Measurements from ENCODE around the gene KCNH8. TPM values are rescaled to one million over a fixed set of nuclear protein-coding genes. Genes with fewer than 3 reads are reported as not detected.
"Not testable (repeated sequence)": the region's sequence is repeated elsewhere in the genome, so short reads cannot be mapped to it uniquely, and the experiment has no call there.

The KCNH8 gene
- total RNA-seq, 1 experiment from 2014 or later, result 0.12 TPM

- CTCF ChIA-PET, result no interaction called here
- H3K4me1 ChIP-seq (ENCODE audit: control insufficient read depth in 1 of 2, insufficient read depth in 2 of 2, low read length in 2 of 2), result no peaks in the 10 kb centered on the region
Observed at GRCh38 chr3:19228167-19228566, 79.9 kb downstream of the KCNH8 start.

GRCh38 chr3:19229086-19229485 lies 80.8 kb downstream of the KCNH8 start:
- H3K27ac ChIP-seq (ENCODE audit: low read depth, low read length), result no peak overlapping the region
- H3K4me2 ChIP-seq (ENCODE audit: low read length), result no peak overlapping the region
- no TSS peak for BruUV-seq (replicated peaks)
- no peaks in the 10 kb centered on the region for H3K4me1 ChIP-seq (ENCODE audit: control insufficient read depth in 1 of 2, insufficient read depth in 2 of 2, low read length in 2 of 2)
- no peaks in the 10 kb centered on the region for H3K9me2 ChIP-seq (ENCODE audit: insufficient read depth)
- ChIA-PET RAD21 (ENCODE audit: low non-redundant PET in 1 of 2, low total read pairs in 2 of 2, uncharacterized antibody in 2 of 2, unreplicated experiment in 2 of 2) (no interaction called here), CTCF (no interaction called here), POLR2A (no interaction called here)
- H3K27me3 ChIP-seq (ENCODE audit: insufficient read depth, low read length), result no peaks in the 10 kb centered on the region
- H3K36me3 ChIP-seq (ENCODE audit: control insufficient read depth in 1 of 2, insufficient read depth in 2 of 2, low read length in 2 of 2), result no peaks in the 10 kb centered on the region
- TF ChIP-seq CBX3 (IDR thresholded peaks at IDR 0.05; ENCODE audit: low read depth), result no peak
- 0 out of 6 replicates have a peak, but pooled peaks of 1 of the 3 experiments have one; percentile 11 for TF ChIP-seq CTCF (IDR thresholded peaks at IDR 0.05 in 2 of 3, conservative IDR thresholded peaks at IDR 0.05 in 1 of 3; ENCODE audit: borderline replicate concordance in 1 of 3, insufficient read depth in 1 of 3, low read depth in 2 of 3, low read length in 2 of 3)
- TF ChIP-seq RAD21 (IDR thresholded peaks at IDR 0.05; ENCODE audit: low read depth), result no peak
- no peaks in the 10 kb centered on the region for H3K79me2 ChIP-seq (ENCODE audit: insufficient read depth, low read length)
- no peak for DNase-seq (ENCODE audit: low read depth, low spot score)
- H3K9ac ChIP-seq (ENCODE audit: low read length), result no peak overlapping the region
- intact Hi-C loops (cut with micrococcal nuclease), result no loop called here
- H3K9me3 ChIP-seq (ENCODE audit: control insufficient read depth in 1 of 2, insufficient read depth in 1 of 2, low read depth in 1 of 2, low read length in 2 of 2), result peaks cover 0 to 8% of the 10 kb centered on the region in 2 experiments; a peak in 2 of 4 replicates
- ATAC-seq, result no peak
- H2AFZ ChIP-seq (ENCODE audit: low read depth, low read length, poor library complexity, severe bottlenecking), result no peak overlapping the region
- no peak overlapping the region for H3K4me3 ChIP-seq (replicated peaks in 1 of 2; ENCODE audit: low read depth in 1 of 2, low read length in 2 of 2)
- no peaks in the 10 kb centered on the region for H4K20me1 ChIP-seq (ENCODE audit: insufficient read depth)

More at GRCh38 chr3:19228167-19228566, 79.9 kb downstream of the KCNH8 start:
- TF ChIP-seq RAD21 (IDR thresholded peaks at IDR 0.05; ENCODE audit: low read depth) (no peak), ELF1 (IDR thresholded peaks at IDR 0.05; ENCODE audit: borderline replicate concordance, low read depth) (no peak), SRF (IDR thresholded peaks at IDR 0.05; ENCODE audit: low read depth) (no peak)
- TF ChIP-seq, protein P1, sequence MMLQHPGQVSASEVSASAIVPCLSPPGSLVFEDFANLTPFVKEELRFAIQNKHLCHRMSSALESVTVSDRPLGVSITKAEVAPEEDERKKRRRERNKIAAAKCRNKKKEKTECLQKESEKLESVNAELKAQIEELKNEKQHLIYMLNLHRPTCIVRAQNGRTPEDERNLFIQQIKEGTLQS (IDR thresholded peaks at IDR 0.05), result no peak
- no TSS peak for BruUV-seq (replicated peaks)
- Histone ChIP-seq H4K20me1 (ENCODE audit: insufficient read depth) (no peaks in the 10 kb centered on the region), H3K27ac (ENCODE audit: low read depth, low read length) (no peak overlapping the region), H3K4me2 (ENCODE audit: low read length) (no peak overlapping the region), H2AFZ (ENCODE audit: low read depth, low read length, poor library complexity, severe bottlenecking) (no peak overlapping the region), H3K27me3 (ENCODE audit: insufficient read depth, low read length) (no peaks in the 10 kb centered on the region), H3K9ac (ENCODE audit: low read length) (no peak overlapping the region), H3K36me3 (ENCODE audit: control insufficient read depth in 1 of 2, insufficient read depth in 2 of 2, low read length in 2 of 2) (no peaks in the 10 kb centered on the region), H3K9me3 (ENCODE audit: control insufficient read depth in 1 of 2, insufficient read depth in 1 of 2, low read depth in 1 of 2, low read length in 2 of 2) (peaks cover 0 to 8% of the 10 kb centered on the region in 2 experiments; a peak in 1 of 4 replicates), H3K79me2 (ENCODE audit: insufficient read depth, low read length) (no peaks in the 10 kb centered on the region), H3K4me3 (replicated peaks in 1 of 2; ENCODE audit: low read depth in 1 of 2, low read length in 2 of 2) (no peak overlapping the region), H3K9me2 (ENCODE audit: insufficient read depth) (no peaks in the 10 kb centered on the region)
- ATAC-seq (no peak), DNase-seq (ENCODE audit: low read depth, low spot score) (no peak)
- ChIA-PET POLR2A (no interaction called here), RAD21 (ENCODE audit: low non-redundant PET in 1 of 2, low total read pairs in 2 of 2, uncharacterized antibody in 2 of 2, unreplicated experiment in 2 of 2) (no interaction called here)
- intact Hi-C loops (cut with micrococcal nuclease), result no loop called here

GRCh38 chr3:19229881-19230280 lies 81.6 kb downstream of the KCNH8 start:
- RAD21 ChIA-PET (ENCODE audit: low non-redundant PET in 1 of 2, low total read pairs in 2 of 2, uncharacterized antibody in 2 of 2, unreplicated experiment in 2 of 2); BruUV-seq (replicated peaks); H3K4me1 ChIP-seq (ENCODE audit: control insufficient read depth in 1 of 2, insufficient read depth in 2 of 2, low read length in 2 of 2); H3K9me2 ChIP-seq (ENCODE audit: insufficient read depth); H3K27me3 ChIP-seq (ENCODE audit: insufficient read depth, low read length); H3K4me3 ChIP-seq (replicated peaks in 1 of 2; ENCODE audit: low read depth in 1 of 2, low read length in 2 of 2); CTCF ChIA-PET; POLR2A ChIA-PET; DNase-seq (ENCODE audit: low read depth, low spot score); ATAC-seq; H4K20me1 ChIP-seq (ENCODE audit: insufficient read depth); H3K27ac ChIP-seq (ENCODE audit: low read depth, low read length); intact Hi-C loops (cut with micrococcal nuclease); H3K9me3 ChIP-seq (ENCODE audit: control insufficient read depth in 1 of 2, insufficient read depth in 1 of 2, low read depth in 1 of 2, low read length in 2 of 2); H3K4me2 ChIP-seq (ENCODE audit: low read length); H3K36me3 ChIP-seq (ENCODE audit: control insufficient read depth in 1 of 2, insufficient read depth in 2 of 2, low read length in 2 of 2); H3K79me2 ChIP-seq (ENCODE audit: insufficient read depth, low read length); H2AFZ ChIP-seq (ENCODE audit: low read depth, low read length, poor library complexity, severe bottlenecking); H3K9ac ChIP-seq (ENCODE audit: low read length): not testable (repeated sequence)

Data from HCT116 (cell line).